DND-41 (cell line): ENCODE results near the gene SLAMF8.

Source experiments
- CTCF ChIP-seq: IDR thresholded peaks from 2 replicates; pipeline ENCODE4 v1.5.1; 2012; ENCODE audit warnings: borderline replicate concordance, low read length, moderate library complexity, mild to moderate bottlenecking; ENCODE audit not compliant: poor library complexity, severe bottlenecking; ENCODE audit errors: extremely low read depth
- EZH2 ChIP-seq: IDR thresholded peaks from 3 replicates; pipeline ENCODE4 v1.6.1; 2012; ENCODE audit warnings: borderline replicate concordance, low read depth, mild to moderate bottlenecking, moderate library complexity, low read length, inconsistent platforms; ENCODE audit not compliant: severe bottlenecking

GRCh38 chr1:159849626-159850366 lies 23.1 kb downstream of the SLAMF8 start:
- TF ChIP-seq EZH2 (no peak), CTCF (no peak)
